Right atrium auricular region (tissue), 2 donors: ENCODE measurements around the gene AHCYL1. TPM values are rescaled to one million over a fixed set of nuclear protein-coding genes. Genes with fewer than 3 reads are reported as not detected.

Experiments
- DNase-seq: peaks from one replicate; pipeline ENCODE4 v3.0.0-alpha.2; 2019; ENCODE audit warnings: low spot score
- H3K27ac ChIP-seq, 2 donors: fragments of 200-600 bp; sonication (generic); 1 replicate in 1 of 2; 2 replicates in 1 of 2; pipeline ENCODE4 v1.5.1; 2016 to 2019
- H3K27me3 ChIP-seq, 2 donors: fragments of 200-600 bp; sonication (generic); one replicate each; pipeline versions ENCODE4 v1.5.1 to v1.6.0; 2017 to 2019
- H3K36me3 ChIP-seq: fragments of 200-600 bp; sonication (generic); one replicate; pipeline ENCODE4 v1.5.1; 2016
- H3K4me1 ChIP-seq, 2 donors: fragments of 200-600 bp; sonication (generic); one replicate each; pipeline versions ENCODE4 v1.5.1 to v1.6.0; 2017 to 2019
- H3K4me3 ChIP-seq, 2 donors: fragments of 200-600 bp; sonication (generic); 1 replicate in 1 of 2; 2 replicates in 1 of 2; pipeline ENCODE4 v1.5.1; 2017 to 2019; ENCODE audit warnings: mild to moderate bottlenecking in 1 of 2, moderate library complexity in 1 of 2
- H3K9me3 ChIP-seq, 2 donors: fragments of 200-600 bp; sonication (generic); one replicate each; pipeline ENCODE4 v1.5.1; 2019
- total RNA-seq, 2 donors: library from RNA; depleted of rRNA; stranded (reverse); fragments of >200 nt; gene quantifications; one replicate each; pipeline ENCODE4 v1.1.0, GENCODE V29; 2016
- TF ChIP-seq, protein P1 (sequence below), 2 donors: fragments of 200-600 bp; sonication (generic); IDR thresholded peaks; one replicate each; pipeline ENCODE4 v1.5.1; 2019; ENCODE audit warnings: antibody characterized with exemption in 2 of 2

Gene AHCYL1
- total RNA-seq, 2 donors from 2014 or later = 28.7 to 36.9 TPM

DNA sequence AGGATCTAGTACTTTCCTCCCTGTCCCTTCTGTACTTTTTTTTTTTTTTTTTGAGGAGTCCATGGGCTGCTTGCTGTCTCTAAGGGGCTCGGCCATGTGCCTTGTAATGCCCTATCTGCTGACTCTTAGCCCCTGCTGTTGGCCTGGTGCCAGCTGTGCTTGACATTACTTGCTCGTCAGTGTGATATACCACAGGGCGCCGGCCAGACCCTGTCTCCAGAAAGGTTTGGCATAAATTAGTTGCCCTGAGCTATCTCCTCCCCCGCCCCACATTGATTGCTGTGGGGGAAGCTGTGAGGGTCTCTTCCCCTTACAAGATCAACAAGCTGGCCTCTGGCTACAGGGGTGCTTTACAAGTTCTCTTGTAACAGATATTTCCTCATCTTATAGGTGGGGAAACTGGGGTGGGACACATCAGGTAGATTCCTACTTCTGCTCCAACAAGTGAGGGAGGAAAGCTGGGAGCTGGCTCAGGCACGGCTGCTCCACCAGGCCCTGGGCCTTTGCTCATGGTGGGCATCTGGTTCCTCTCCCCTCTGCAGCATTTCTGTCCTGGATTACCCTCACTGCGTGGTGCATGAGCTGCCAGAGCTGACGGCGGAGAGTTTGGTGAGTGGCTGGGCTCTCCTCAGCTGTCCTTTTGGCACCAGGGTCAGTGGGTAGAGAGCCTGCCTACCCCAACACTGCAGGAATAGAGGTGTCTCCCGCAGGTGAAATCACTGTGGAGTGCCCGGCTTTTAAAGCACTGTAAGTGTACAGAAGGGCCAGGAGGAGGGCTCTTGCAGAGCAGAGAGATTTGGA is 65.4 kb downstream of the AHCYL1 start:
- Histone ChIP-seq H3K4me1 (peaks cover 0 to 23% of the 10 kb centered on the region in 2 donors), H3K36me3 (peaks cover 96% of the 10 kb centered on the region), H3K4me3 (no peak overlapping the region), H3K27me3 (no peaks in the 10 kb centered on the region), H3K27ac (no peak overlapping the region), H3K9me3 (no peaks in the 10 kb centered on the region)
- TF ChIP-seq, protein P1, sequence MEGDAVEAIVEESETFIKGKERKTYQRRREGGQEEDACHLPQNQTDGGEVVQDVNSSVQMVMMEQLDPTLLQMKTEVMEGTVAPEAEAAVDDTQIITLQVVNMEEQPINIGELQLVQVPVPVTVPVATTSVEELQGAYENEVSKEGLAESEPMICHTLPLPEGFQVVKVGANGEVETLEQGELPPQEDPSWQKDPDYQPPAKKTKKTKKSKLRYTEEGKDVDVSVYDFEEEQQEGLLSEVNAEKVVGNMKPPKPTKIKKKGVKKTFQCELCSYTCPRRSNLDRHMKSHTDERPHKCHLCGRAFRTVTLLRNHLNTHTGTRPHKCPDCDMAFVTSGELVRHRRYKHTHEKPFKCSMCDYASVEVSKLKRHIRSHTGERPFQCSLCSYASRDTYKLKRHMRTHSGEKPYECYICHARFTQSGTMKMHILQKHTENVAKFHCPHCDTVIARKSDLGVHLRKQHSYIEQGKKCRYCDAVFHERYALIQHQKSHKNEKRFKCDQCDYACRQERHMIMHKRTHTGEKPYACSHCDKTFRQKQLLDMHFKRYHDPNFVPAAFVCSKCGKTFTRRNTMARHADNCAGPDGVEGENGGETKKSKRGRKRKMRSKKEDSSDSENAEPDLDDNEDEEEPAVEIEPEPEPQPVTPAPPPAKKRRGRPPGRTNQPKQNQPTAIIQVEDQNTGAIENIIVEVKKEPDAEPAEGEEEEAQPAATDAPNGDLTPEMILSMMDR (IDR thresholded peaks at IDR 0.05) = no peak
- no peak for DNase-seq

DNA sequence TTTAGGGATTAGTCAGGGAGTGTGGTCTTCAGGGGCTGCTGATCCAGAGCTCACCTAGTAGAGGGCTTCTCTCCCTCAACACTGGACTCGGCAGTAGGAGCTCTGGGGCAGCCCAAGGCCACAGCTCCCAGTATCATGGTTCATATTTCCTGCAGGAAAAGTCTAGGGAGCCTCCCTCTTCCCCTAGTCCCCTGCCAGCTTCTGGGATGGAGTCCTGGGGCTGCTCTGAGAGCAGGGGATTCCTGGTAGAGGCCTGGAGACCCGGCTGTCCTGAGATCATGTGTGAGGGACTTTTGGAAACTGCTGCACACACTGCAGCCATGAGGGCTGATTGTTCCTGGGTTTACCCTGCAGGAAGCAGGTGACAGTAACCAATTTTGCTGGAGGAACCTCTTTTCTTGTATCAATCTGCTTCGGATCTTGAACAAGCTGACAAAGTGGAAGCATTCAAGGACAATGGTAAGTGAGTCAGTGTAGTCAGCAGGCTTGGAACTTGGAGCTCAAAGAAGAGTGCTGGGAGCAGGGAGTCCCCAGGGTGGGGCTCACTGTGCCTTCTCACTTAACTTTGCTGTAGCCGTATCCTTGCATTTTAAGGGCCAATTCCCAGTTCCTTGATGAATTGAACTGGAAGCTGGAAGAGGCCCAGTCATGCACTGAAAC is 66.2 kb downstream of the AHCYL1 start:
- no peak for DNase-seq
- Histone ChIP-seq H3K9me3 (no peaks in the 10 kb centered on the region), H3K4me3 (no peak overlapping the region), H3K27me3 (no peaks in the 10 kb centered on the region), H3K36me3 (peaks cover 96% of the 10 kb centered on the region), H3K4me1 (peaks cover 0 to 23% of the 10 kb centered on the region in 2 donors), H3K27ac (no peak overlapping the region)
- TF ChIP-seq, protein P1 (IDR thresholded peaks at IDR 0.05) = no peak

DNA sequence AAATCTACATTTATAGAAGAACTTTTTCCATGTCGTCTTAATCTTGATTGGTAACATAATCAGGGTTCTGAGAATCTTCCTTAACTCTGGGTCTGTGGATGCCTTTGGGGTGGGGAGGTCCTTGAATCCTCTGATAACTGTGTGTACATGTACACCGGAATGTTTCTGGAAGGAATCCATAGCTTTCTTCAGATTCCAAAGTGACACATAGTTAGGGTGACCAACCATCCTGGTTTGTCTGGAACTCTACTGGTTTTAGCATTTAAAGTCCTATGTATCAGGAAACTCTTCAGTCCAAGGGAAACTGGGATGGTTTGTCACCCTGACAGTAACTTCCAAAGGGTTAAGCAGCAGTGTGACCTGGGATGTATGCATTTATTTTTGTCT is 66.7 kb downstream of the AHCYL1 start:
- H3K27ac ChIP-seq = peak overlapping the region in 1 of 2 donors; percentile 12
- no peak for DNase-seq

DNA sequence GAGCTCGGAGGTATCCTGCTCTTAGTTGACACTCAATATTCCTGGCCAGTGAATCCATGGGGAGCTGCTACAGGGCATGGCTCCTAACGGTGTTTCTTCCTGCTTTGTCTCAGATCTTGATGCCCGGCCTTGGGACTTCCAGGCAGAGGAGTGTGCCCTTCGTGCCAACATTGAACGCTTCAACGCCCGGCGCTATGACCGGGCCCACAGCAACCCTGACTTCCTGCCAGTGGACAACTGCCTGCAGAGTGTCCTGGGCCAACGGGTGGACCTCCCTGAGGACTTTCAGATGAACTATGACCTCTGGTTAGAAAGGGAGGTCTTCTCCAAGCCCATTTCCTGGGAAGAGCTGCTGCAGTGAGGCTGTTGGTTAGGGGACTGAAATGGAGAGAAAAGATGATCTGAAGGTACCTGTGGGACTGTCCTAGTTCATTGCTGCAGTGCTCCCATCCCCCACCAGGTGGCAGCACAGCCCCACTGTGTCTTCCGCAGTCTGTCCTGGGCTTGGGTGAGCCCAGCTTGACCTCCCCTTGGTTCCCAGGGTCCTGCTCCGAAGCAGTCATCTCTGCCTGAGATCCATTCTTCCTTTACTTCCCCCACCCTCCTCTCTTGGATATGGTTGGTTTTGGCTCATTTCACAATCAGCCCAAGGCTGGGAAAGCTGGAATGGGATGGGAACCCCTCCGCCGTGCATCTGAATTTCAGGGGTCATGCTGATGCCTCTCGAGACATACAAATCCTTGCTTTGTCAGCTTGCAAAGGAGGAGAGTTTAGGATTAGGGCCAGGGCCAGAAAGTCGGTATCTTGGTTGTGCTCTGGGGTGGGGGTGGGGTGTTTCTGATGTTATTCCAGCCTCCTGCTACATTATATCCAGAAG is 69.2 kb downstream of the AHCYL1 start:
- H3K27me3 ChIP-seq = no peaks in the 10 kb centered on the region
- TF ChIP-seq, protein P1 (IDR thresholded peaks at IDR 0.05) = peak; percentile 89 to 97
- H3K9me3 ChIP-seq = no peaks in the 10 kb centered on the region
- H3K27ac ChIP-seq = no peak overlapping the region
- peaks cover 0 to 31% of the 10 kb centered on the region in 2 donors for H3K4me1 ChIP-seq
- peak; percentile 70 for DNase-seq
- H3K36me3 ChIP-seq = peaks cover 95% of the 10 kb centered on the region
- H3K4me3 ChIP-seq = no peak overlapping the region

More for the DNA sequence above, 66.7 kb downstream of the AHCYL1 start:
- Histone ChIP-seq H3K4me3 (no peak overlapping the region), H3K4me1 (peaks cover 0 to 23% of the 10 kb centered on the region in 2 donors), H3K27me3 (no peaks in the 10 kb centered on the region), H3K9me3 (no peaks in the 10 kb centered on the region), H3K36me3 (peaks cover 96% of the 10 kb centered on the region)
- TF ChIP-seq, protein P1 (IDR thresholded peaks at IDR 0.05) = no peak

DNA sequence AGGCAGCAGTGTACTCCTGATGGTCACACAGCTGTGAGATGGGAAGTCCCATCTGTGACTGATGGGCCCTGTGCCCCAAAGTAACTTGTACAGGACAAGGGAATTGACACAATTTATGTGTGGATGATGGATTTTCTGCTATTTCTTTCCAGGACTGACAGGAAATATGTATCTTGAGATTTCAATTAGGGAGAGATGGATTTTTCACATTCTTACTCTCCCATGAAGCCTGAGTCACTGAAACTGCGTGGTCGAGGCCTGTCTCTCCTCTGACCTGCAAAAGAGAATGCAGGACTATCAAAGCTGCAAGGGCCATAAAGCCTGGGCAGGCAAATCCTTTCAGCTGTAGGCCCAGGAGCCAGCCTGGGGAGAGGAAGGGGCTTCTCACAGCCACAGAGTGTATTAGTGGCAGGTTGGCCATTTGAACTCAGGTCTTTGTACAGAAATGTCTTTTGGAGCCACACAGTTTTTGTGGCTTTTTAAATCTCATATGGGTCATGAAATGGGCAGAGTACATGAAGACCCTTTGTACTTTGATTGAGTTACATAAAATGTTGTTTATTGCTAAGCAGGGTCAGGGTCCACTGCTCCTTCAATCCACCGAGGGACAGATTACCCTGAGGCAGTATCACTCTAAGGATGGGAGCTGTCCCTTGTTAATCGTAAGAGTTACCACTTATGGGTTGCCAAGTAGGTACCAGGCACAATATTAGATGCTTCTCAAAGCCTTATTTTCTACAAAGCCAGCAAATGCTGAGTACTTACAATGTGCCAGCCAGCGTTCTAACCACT is 71.1 kb downstream of the AHCYL1 start:
- Histone ChIP-seq H3K27ac (no peak overlapping the region), H3K36me3 (peaks cover 79% of the 10 kb centered on the region)
- TF ChIP-seq, protein P1 (IDR thresholded peaks at IDR 0.05) = no peak

More for the DNA sequence above, 71.1 kb downstream of the AHCYL1 start:
- no peak for DNase-seq
- Histone ChIP-seq H3K27me3 (no peaks in the 10 kb centered on the region), H3K9me3 (no peaks in the 10 kb centered on the region), H3K4me3 (no peak overlapping the region), H3K4me1 (peaks cover 0 to 23% of the 10 kb centered on the region in 2 donors)
